H1 (cell line): Measurements from ENCODE around the gene CSGALNACT2. TPM values are rescaled to one million over a fixed set of nuclear protein-coding genes. Genes with fewer than 3 reads are reported as not detected.

Experiments used
- CTCF ChIA-PET: fragments of 300-600 bp; sonication (Branson Sonifier 250); formaldehyde crosslinking; loops from one replicate; lab custom pipeline; 2021; ENCODE audit not compliant: partially characterized antibody; lab: Charles Lee
- POLR2A ChIA-PET: fragments of 300-600 bp; sonication (Branson Sonifier 250); formaldehyde crosslinking; loops from one replicate; lab custom pipeline; 2021; ENCODE audit warnings: inconsistent platforms; ENCODE audit not compliant: partially characterized antibody; lab: Charles Lee
- DNase-seq, 2 experiments: peaks; one replicate each; pipeline versions ENCODE4 v3.0.0 to v3.0.0-alpha.2; 2010 to 2022; ENCODE audit warnings: low spot score in 2 of 2, low read depth in 1 of 2, mixed read lengths in 1 of 2
- FAIRE-seq: peaks from 2 replicates; lab custom pipeline; 2011; peaks lifted over from hg19 to GRCh38; lab: Jason Lieb, UNC
- H2AFZ ChIP-seq: 2 replicates; pipeline ENCODE4 v1.8.1; 2012; ENCODE audit warnings: low read length, inconsistent platforms
- H2AK5ac ChIP-seq: 2 replicates; pipeline ENCODE4 v1.6.1; 2013; ENCODE audit warnings: low read depth, low read length
- H2BK120ac ChIP-seq: replicated peaks from 2 replicates; pipeline ENCODE3; 2013; ENCODE audit warnings: low read depth, low read length, inconsistent platforms
- H2BK12ac ChIP-seq: 2 replicates; pipeline ENCODE4 v1.6.1; 2013; ENCODE audit warnings: low read depth, low read length
- H2BK15ac ChIP-seq: 2 replicates; pipeline ENCODE4 v1.6.1; 2013; ENCODE audit warnings: low read length
- H2BK20ac ChIP-seq: 2 replicates; pipeline ENCODE4 v1.6.1; 2013; ENCODE audit warnings: low read length
- H2BK5ac ChIP-seq: 2 replicates; pipeline ENCODE4 v1.6.1; 2013; ENCODE audit warnings: low read depth, low read length
- H3K14ac ChIP-seq: 2 replicates; pipeline ENCODE4 v1.6.1; 2013; ENCODE audit warnings: inconsistent platforms; ENCODE audit not compliant: insufficient read length
- H3K18ac ChIP-seq: 2 replicates; pipeline ENCODE4 v1.6.1; 2013; ENCODE audit warnings: low read length; ENCODE audit errors: extremely low read depth
- H3K23ac ChIP-seq: 2 replicates; pipeline ENCODE4 v1.6.1; 2013; ENCODE audit warnings: inconsistent platforms; ENCODE audit not compliant: insufficient read length
- H3K23me2 ChIP-seq: 2 replicates; pipeline ENCODE4 v1.6.1; 2013; ENCODE audit warnings: low read depth, low read length
- H3K27ac ChIP-seq: 2 replicates; pipeline ENCODE4 v1.6.1; 2011; ENCODE audit warnings: low read depth, low read length, inconsistent platforms
- H3K27me3 ChIP-seq, 4 experiments: replicated peaks in 1 of 4; 1 replicate in 1 of 4; 2 replicates in 3 of 4; pipeline versions ENCODE4 v1.6.1 to v1.8.1; 2011 to 2013; ENCODE audit warnings: low read length in 3 of 4, mild to moderate bottlenecking in 3 of 4, inconsistent platforms in 2 of 4, mixed read lengths in 2 of 4, moderate library complexity in 1 of 4; ENCODE audit not compliant: control insufficient read depth in 3 of 4, insufficient read depth in 3 of 4; ENCODE audit errors: extremely low read depth in 1 of 4
- H3K36me3 ChIP-seq, 4 experiments: 2 replicates each; pipeline versions ENCODE4 v1.6.1 to v1.8.1; 2011 to 2013; ENCODE audit warnings: mild to moderate bottlenecking in 4 of 4, low read length in 3 of 4, moderate library complexity in 2 of 4, control low read depth in 1 of 4, inconsistent platforms in 1 of 4; ENCODE audit not compliant: insufficient read depth in 4 of 4, control insufficient read depth in 2 of 4
- H3K4ac ChIP-seq: replicated peaks from 2 replicates; pipeline ENCODE3; 2013; ENCODE audit warnings: low read length, low read depth, mixed read lengths, inconsistent platforms; ENCODE audit not compliant: insufficient read length
- H3K4me1 ChIP-seq, 4 experiments: replicated peaks in 1 of 4; 1 replicate in 1 of 4; 2 replicates in 3 of 4; pipeline versions ENCODE4 v1.6.1 to v1.8.1; 2011 to 2013; ENCODE audit warnings: low read length in 3 of 4, inconsistent platforms in 2 of 4, mixed read lengths in 1 of 4; ENCODE audit not compliant: insufficient read depth in 4 of 4, control insufficient read depth in 3 of 4
- H3K4me2 ChIP-seq, 2 experiments: 2 replicates each; pipeline versions ENCODE4 v1.6.1 to v1.8.1; 2011 to 2013; ENCODE audit warnings: low read depth in 2 of 2, low read length in 2 of 2, control low read depth in 1 of 2, inconsistent platforms in 1 of 2, mild to moderate bottlenecking in 1 of 2; ENCODE audit not compliant: insufficient read depth in 1 of 2
- H3K4me3 ChIP-seq, 4 experiments: fragments of 200-600, 300-600 bp in 1 of 4; sonication (generic), shearing (Covaris generic), sonication (Bioruptor Twin) in 1 of 4; 2 replicates each; pipeline versions ENCODE4 v1.5.1 to v1.8.1; 2011 to 2016; ENCODE audit warnings: low read length in 4 of 4, low read depth in 3 of 4, control low read depth in 2 of 4, inconsistent platforms in 2 of 4, mild to moderate bottlenecking in 2 of 4, mixed read lengths in 1 of 4, moderate library complexity in 1 of 4; ENCODE audit not compliant: insufficient read depth in 2 of 4; ENCODE audit errors: extremely low read depth in 1 of 4
- H3K56ac ChIP-seq: replicated peaks from 2 replicates; pipeline ENCODE3; 2013; ENCODE audit warnings: low read depth, mild to moderate bottlenecking, mixed read lengths, low read length, inconsistent platforms; ENCODE audit not compliant: insufficient read length
- H3K79me1 ChIP-seq: 2 replicates; pipeline ENCODE4 v1.6.1; 2013; ENCODE audit warnings: low read depth, low read length, control low read depth
- H3K79me2 ChIP-seq, 2 experiments: 2 replicates each; pipeline versions ENCODE4 v1.6.1 to v1.8.1; 2012 to 2013; ENCODE audit warnings: low read length in 2 of 2, mild to moderate bottlenecking in 2 of 2, inconsistent platforms in 1 of 2; ENCODE audit not compliant: insufficient read depth in 2 of 2, control insufficient read depth in 1 of 2
- H3K9ac ChIP-seq, 4 experiments: replicated peaks in 1 of 4; 1 replicate in 1 of 4; 2 replicates in 3 of 4; pipeline versions ENCODE4 v1.6.1 to v1.8.1; 2011 to 2013; ENCODE audit warnings: low read depth in 3 of 4, low read length in 3 of 4, control low read depth in 2 of 4, mild to moderate bottlenecking in 2 of 4, moderate library complexity in 2 of 4, inconsistent platforms in 1 of 4; ENCODE audit errors: extremely low read depth in 1 of 4
- H3K9me3 ChIP-seq, 2 experiments: 2 replicates each; pipeline versions ENCODE4 v1.6.1 to v1.8.1; 2012 to 2013; ENCODE audit warnings: mild to moderate bottlenecking in 2 of 2, moderate library complexity in 2 of 2, control low read depth in 1 of 2, inconsistent platforms in 1 of 2, low read depth in 1 of 2, low read length in 1 of 2, mixed read lengths in 1 of 2; ENCODE audit not compliant: insufficient read depth in 2 of 2
- H4K20me1 ChIP-seq, 2 experiments: replicated peaks in 1 of 2; 2 replicates each; pipeline versions ENCODE3 to v1.8.1; 2011 to 2013; ENCODE audit warnings: inconsistent platforms in 2 of 2, low read length in 2 of 2, mild to moderate bottlenecking in 1 of 2; ENCODE audit not compliant: insufficient read depth in 2 of 2, control insufficient read depth in 1 of 2
- H4K5ac ChIP-seq: 2 replicates; pipeline ENCODE4 v1.6.1; 2013; ENCODE audit warnings: low read length, low read depth, mixed read lengths, inconsistent platforms; ENCODE audit not compliant: insufficient read length
- H4K8ac ChIP-seq: 2 replicates; pipeline ENCODE4 v1.8.0; 2013; ENCODE audit warnings: mild to moderate bottlenecking, moderate library complexity, low read length, inconsistent platforms; ENCODE audit not compliant: insufficient read depth; ENCODE audit errors: extremely low read depth
- H4K91ac ChIP-seq: replicated peaks from 2 replicates; pipeline ENCODE3; 2013; ENCODE audit warnings: low read length, mixed read lengths, inconsistent platforms; ENCODE audit not compliant: insufficient read length
- BACH1 ChIP-seq: IDR thresholded peaks from 2 replicates; pipeline ENCODE4 v1.6.1; 2012; ENCODE audit warnings: low read length, improper control_type of control experiment
- BRCA1 ChIP-seq: IDR thresholded peaks from 2 replicates; pipeline ENCODE4 v1.6.1; 2012; ENCODE audit warnings: low read depth, low read length, improper control_type of control experiment
- CEBPB ChIP-seq: IDR thresholded peaks from 2 replicates; pipeline ENCODE4 v1.6.1; 2012; ENCODE audit warnings: low read depth, low read length
- EP300 ChIP-seq, 2 experiments: IDR thresholded peaks; 1 replicate in 1 of 2; 2 replicates in 1 of 2; pipeline ENCODE4 v1.6.1; 2011 to 2012; ENCODE audit warnings: low read depth in 2 of 2, low read length in 2 of 2, mild to moderate bottlenecking in 2 of 2, borderline replicate concordance in 1 of 2, inconsistent platforms in 1 of 2, moderate library complexity in 1 of 2
- EZH2 ChIP-seq: fragments of 200-600 bp; sonication (generic); IDR thresholded peaks from 2 replicates; pipeline ENCODE4 v1.7.1; 2012; ENCODE audit warnings: low read depth, mild to moderate bottlenecking, moderate library complexity, low read length, inconsistent platforms; ENCODE audit not compliant: severe bottlenecking
- GTF2F1 ChIP-seq: IDR thresholded peaks from 2 replicates; pipeline ENCODE4 v1.6.1; 2012; ENCODE audit warnings: low read depth, low read length, improper control_type of control experiment, borderline replicate concordance
- KDM1A ChIP-seq: fragments of 200-600, 300-600 bp; sonication (generic); IDR thresholded peaks from 2 replicates; pipeline ENCODE4 v1.7.1; 2016; ENCODE audit warnings: mild to moderate bottlenecking, low read length, borderline replicate concordance
- KDM4A ChIP-seq: IDR thresholded peaks from one replicate; pipeline ENCODE4 v1.7.1; 2012; ENCODE audit warnings: low read depth, mild to moderate bottlenecking, moderate library complexity, low read length, inconsistent platforms; ENCODE audit not compliant: severe bottlenecking
- NRF1 ChIP-seq: IDR thresholded peaks from 2 replicates; pipeline ENCODE4 v1.6.1; 2011; ENCODE audit warnings: mild to moderate bottlenecking, low read depth, low read length, improper control_type of control experiment
- RXRA ChIP-seq: IDR thresholded peaks from 2 replicates; pipeline ENCODE4 v1.6.1; 2011; ENCODE audit warnings: low read depth, mild to moderate bottlenecking, low read length, moderate library complexity; ENCODE audit not compliant: insufficient read depth
- SAP30 ChIP-seq: fragments of 300-600 bp; sonication (generic); IDR thresholded peaks from 2 replicates; pipeline ENCODE4 v1.7.1; 2012; ENCODE audit warnings: low read length, moderate library complexity, mild to moderate bottlenecking, inconsistent platforms; ENCODE audit not compliant: insufficient read depth, insufficient replicate concordance
- SIRT6 ChIP-seq: IDR thresholded peaks from one replicate; pipeline ENCODE4 v1.7.1; 2012; ENCODE audit warnings: low read length, inconsistent platforms
- SP4 ChIP-seq: IDR thresholded peaks from 2 replicates; pipeline ENCODE4 v1.6.1; 2012; ENCODE audit warnings: low read length, inconsistent platforms
- SUZ12 ChIP-seq: fragments of 200-600 bp; sonication (generic); IDR thresholded peaks from 2 replicates; pipeline ENCODE4 v1.6.1; 2012; ENCODE audit warnings: mild to moderate bottlenecking, inconsistent platforms, low read length, moderate library complexity, mixed read lengths
- TEAD4 ChIP-seq: IDR thresholded peaks from 2 replicates; pipeline ENCODE4 v1.6.1; 2012; ENCODE audit warnings: low read depth, low read length, inconsistent platforms, mixed read lengths
- WGBS, 2 experiments: shearing (Covaris generic) in 1 of 2; methylation state at CpG; one replicate each; pipeline versions ENCODE4 v1.1.6 to v1.1.7; 2013 to 2015; ENCODE audit warnings: low lambda C conversion rate in 2 of 2, mixed read lengths in 2 of 2, inconsistent platforms in 1 of 2, low coverage in 1 of 2, missing lambda C conversion rate in 1 of 2; ENCODE audit not compliant: insufficient replicate concordance in 2 of 2, insufficient coverage in 1 of 2, insufficient read length in 1 of 2; ENCODE audit errors: extremely low coverage in 1 of 2, missing lambda C conversion rate in 1 of 2; 5-methylcytosine and 5-hydroxymethylcytosine counted together
- polyA plus RNA-seq, 7 experiments: library from polyadenylated mRNA; depleted of rRNA in 3 of 7; stranded (reverse) in 5 of 7; unstranded in 2 of 7; fragments of >200 nt in 5 of 7; fragments of 200-250 nt in 2 of 7; gene quantifications; 1 replicate in 5 of 7; 2 replicates in 1 of 7; 4 replicates in 1 of 7; pipeline versions ENCODE4 v1.2.1 to v1.2.3, GENCODE V29; 2011 to 2013; ENCODE audit warnings: missing spikeins in 2 of 7, mixed read lengths in 2 of 7
- total RNA-seq: library from RNA; stranded (reverse); fragmentation: NEBNext Ultra II Directional; extraction: Animal tissue kit (Norgen Biotek cat#: 25700); gene quantifications from 2 replicates; pipeline ENCODE4 v1.2.1, GENCODE V29; 2021

CSGALNACT2 gene
- total and polyA plus RNA-seq, 2 of the 8 experiments (the other 6 are each of a cell fraction or from before 2014, with no cell fraction given) = 2.6 to 5.3 TPM

- Histone ChIP-seq H3K23ac (no peak overlapping the region), H3K9ac (no peak overlapping the region), H3K56ac (no peak overlapping the region), H4K5ac (no peak overlapping the region), H3K14ac (no peak overlapping the region), H2BK20ac (no peak overlapping the region), H3K4ac (no peak overlapping the region), H4K91ac (no peak overlapping the region), H3K4me2 (no peak overlapping the region), H3K79me2 (no peaks in the 10 kb centered on the region), H2AFZ (no peak overlapping the region), H2BK12ac (no peak overlapping the region), H4K8ac (no peak overlapping the region; the same call in 1 of the 2 replicates), H3K4me1 (peaks cover 0 to 6% (median 3%) of the 10 kb centered on the region in 4 experiments; a peak in 2 of 7 replicates), H3K18ac (no peak overlapping the region; the same call in 1 of the 2 replicates), H3K9me3 (no peaks in the 10 kb centered on the region), H4K20me1 (peaks cover 0 to 8% of the 10 kb centered on the region in 2 experiments), H3K4me3 (no peak overlapping the region), H3K27me3 (no peaks in the 10 kb centered on the region; a peak in 1 of 7 replicates), H3K79me1 (peaks cover 2% of the 10 kb centered on the region; the same call in 1 of the 2 replicates), H3K23me2 (peaks cover 7% of the 10 kb centered on the region; the same call in 1 of the 2 replicates), H2BK15ac (no peak overlapping the region), H3K36me3 (no peaks in the 10 kb centered on the region), H3K27ac (no peak overlapping the region), H2BK120ac (no peak overlapping the region), H2BK5ac (no peak overlapping the region), H2AK5ac (no peak overlapping the region)
- ChIA-PET CTCF (interaction anchor here (5.1 kb wide), 1 partner anchor 11 kb away, joined by 28 read pairs; no protein-coding TSS in a partner anchor), POLR2A (no interaction called here)
- DNase-seq (no peak), FAIRE-seq (no peak)
- 82% methylated on average over 7 of the region's 8 CpGs; no CpG with 5 or more reads in 1 of the 2 experiments for WGBS, 2 experiments
- TF ChIP-seq SIRT6 (no peak), NRF1 (no peak), SP4 (no peak), EP300 (IDR thresholded peaks at IDR 0.05; ENCODE audit: borderline replicate concordance in 1 of 2, low read depth in 2 of 2, low read length in 2 of 2) (no peak), EZH2 (no peak), KDM1A (no peak), CEBPB (no peak), BRCA1 (no peak), BACH1 (no peak), KDM4A (no peak), TEAD4 (no peak), RXRA (no peak), SUZ12 (no peak), SAP30 (no peak), GTF2F1 (no peak)
Measured at GRCh38 chr10:43090188-43090587, 48.1 kb upstream of the CSGALNACT2 start.
